SK-N-SH (cell line): Measurements from ENCODE around the gene RCAN3. TPM values are rescaled to one million over a fixed set of nuclear protein-coding genes. Genes with fewer than 3 reads are reported as not detected.
A peak's percentile ranks its signal among the peaks of the same experiment; 100 is the strongest.

Experiments used
- CTCF ChIA-PET: fragments of 300-600, 350-600 bp; formaldehyde crosslinking; extraction: SDS; loops from one replicate; lab custom pipeline; 2021; lab: Yijun Ruan, JAX
- POLR2A ChIA-PET: fragments of 350-600 bp; sonication (Branson Sonifier 250); formaldehyde crosslinking; extraction: SDS; loops from one replicate; lab custom pipeline; 2020; ENCODE audit warnings: antibody characterized with exemption, inconsistent platforms; lab: Yijun Ruan, JAX
- DNase-seq: peaks from one replicate; pipeline ENCODE4 v3.0.0; 2012
- H2AFZ ChIP-seq: fragments of 200-600 bp; sonication (generic); 2 replicates; pipeline ENCODE4 v1.8.1; 2016; ENCODE audit warnings: antibody characterized with exemption, mild to moderate bottlenecking, low read depth
- H3F3A ChIP-seq: fragments of 200-600 bp; sonication (generic); replicated peaks from 2 replicates; pipeline ENCODE3; 2016; ENCODE audit warnings: antibody characterized with exemption, mild to moderate bottlenecking; ENCODE audit not compliant: insufficient read depth
- H3K27ac ChIP-seq, 2 experiments: fragments of 200-500 bp in 1 of 2; fragments of 200-600 bp in 1 of 2; sonication (Bioruptor generic) in 1 of 2; sonication (generic), shearing (Covaris generic) in 1 of 2; 2 replicates each; pipeline versions ENCODE4 v1.5.1 to v1.6.1; 2014 to 2016; ENCODE audit warnings: low read depth in 2 of 2, inconsistent platforms in 1 of 2, low read length in 1 of 2, mild to moderate bottlenecking in 1 of 2, mixed read lengths in 1 of 2
- H3K27me3 ChIP-seq: fragments of 200-600 bp; sonication (generic), shearing (Covaris generic); 2 replicates; pipeline ENCODE4 v1.6.1; 2016; ENCODE audit warnings: mixed run types; ENCODE audit not compliant: insufficient read depth
- H3K36me3 ChIP-seq, 2 experiments: fragments of 200-500 bp in 1 of 2; fragments of 200-600 bp in 1 of 2; sonication (Bioruptor generic) in 1 of 2; sonication (generic) in 1 of 2; replicated peaks in 1 of 2; 2 replicates each; pipeline versions ENCODE3 to v1.5.1; 2014 to 2016; ENCODE audit warnings: low read length in 1 of 2, mild to moderate bottlenecking in 1 of 2; ENCODE audit not compliant: insufficient read depth in 2 of 2, control insufficient read depth in 1 of 2
- H3K4me1 ChIP-seq, 2 experiments: fragments of 200-500 bp in 1 of 2; fragments of 200-600 bp in 1 of 2; sonication (Bioruptor generic) in 1 of 2; sonication (generic), shearing (Covaris generic) in 1 of 2; 2 replicates each; pipeline versions ENCODE4 v1.5.1 to v1.6.1; 2014 to 2016; ENCODE audit warnings: low read depth in 1 of 2, low read length in 1 of 2, mixed run types in 1 of 2; ENCODE audit not compliant: insufficient read depth in 2 of 2, control insufficient read depth in 1 of 2
- H3K4me2 ChIP-seq: fragments of 200-600 bp; sonication (generic), shearing (Covaris generic); 2 replicates; pipeline ENCODE4 v1.6.1; 2017; ENCODE audit warnings: mixed run types
- H3K4me3 ChIP-seq, 2 experiments: fragments of 200-500 bp in 1 of 2; fragments of 200-600 bp in 1 of 2; sonication (Bioruptor generic) in 1 of 2; sonication (generic), shearing (Covaris generic) in 1 of 2; 2 replicates each; pipeline versions ENCODE4 v1.5.1 to v1.8.1; 2014 to 2016; ENCODE audit warnings: low read depth in 2 of 2, inconsistent platforms in 1 of 2, low read length in 1 of 2, mild to moderate bottlenecking in 1 of 2, mixed read lengths in 1 of 2, moderate library complexity in 1 of 2
- H3K79me2 ChIP-seq: fragments of 200-600 bp; sonication (generic); 2 replicates; pipeline ENCODE4 v1.8.1; 2017; ENCODE audit warnings: mild to moderate bottlenecking; ENCODE audit not compliant: insufficient read depth
- H3K9ac ChIP-seq: fragments of 200-600 bp; sonication (generic); 2 replicates; pipeline ENCODE4 v1.6.1; 2017; ENCODE audit warnings: mixed run types
- H3K9me2 ChIP-seq: fragments of 200-600 bp; sonication (generic); 2 replicates; pipeline ENCODE4 v1.6.1; 2017; ENCODE audit warnings: mixed run types
- H3K9me3 ChIP-seq: fragments of 200-600 bp; sonication (generic); 2 replicates; pipeline ENCODE4 v1.6.1; 2017; ENCODE audit warnings: mixed run types, mild to moderate bottlenecking, moderate library complexity
- H4K20me1 ChIP-seq: fragments of 200-600 bp; sonication (generic); 2 replicates; pipeline ENCODE4 v1.6.1; 2017; ENCODE audit warnings: mild to moderate bottlenecking, mixed run types; ENCODE audit not compliant: insufficient read depth
- EP300 ChIP-seq, 2 experiments: IDR thresholded peaks; 2 replicates each; pipeline versions ENCODE4 v1.4.0 to v1.6.1; 2012; ENCODE audit warnings: borderline replicate concordance in 1 of 2, low read depth in 1 of 2, low read length in 1 of 2
- EZH2phosphoT487 ChIP-seq: fragments of 200-600 bp; sonication (generic); IDR thresholded peaks from 2 replicates; pipeline ENCODE4 v1.6.1; 2017; ENCODE audit warnings: low read depth, mixed run types, mild to moderate bottlenecking, antibody characterized with exemption, moderate library complexity, borderline replicate concordance
- JUND ChIP-seq: IDR thresholded peaks from 2 replicates; pipeline ENCODE4 v1.4.0; 2012
- MEF2A ChIP-seq: IDR thresholded peaks from 2 replicates; pipeline ENCODE4 v1.4.0; 2012; ENCODE audit warnings: low read depth, borderline replicate concordance
- NRF1 ChIP-seq: IDR thresholded peaks from 2 replicates; pipeline ENCODE4 v1.6.1; 2012; ENCODE audit warnings: low read depth, mild to moderate bottlenecking, low read length
- RAD21 ChIP-seq: IDR thresholded peaks from 2 replicates; pipeline ENCODE4 v1.6.1; 2012; ENCODE audit warnings: mild to moderate bottlenecking, low read length
- SMC3 ChIP-seq: IDR thresholded peaks from 2 replicates; pipeline ENCODE4 v1.6.1; 2012; ENCODE audit warnings: low read depth, low read length, improper control_type of control experiment
- TAF1 ChIP-seq: IDR thresholded peaks from 2 replicates; pipeline ENCODE4 v1.6.1; 2012; ENCODE audit warnings: low read depth, mild to moderate bottlenecking, low read length, moderate library complexity, borderline replicate concordance
- WGBS: methylation state at CpG from one replicate; pipeline ENCODE4 v1.1.6; 2017; ENCODE audit warnings: low lambda C conversion rate; 5-methylcytosine and 5-hydroxymethylcytosine counted together
- polyA plus RNA-seq, 3 experiments: library from polyadenylated mRNA; depleted of rRNA; stranded (reverse); fragments of >200 nt; gene quantifications; 2 replicates each; pipeline ENCODE4 v1.2.3, GENCODE V29; 2012
- TF ChIP-seq, protein P1 (sequence below): IDR thresholded peaks from 2 replicates; pipeline ENCODE4 v1.4.0; 2012; ENCODE audit warnings: low read depth
- TF ChIP-seq, protein P2 (sequence below): IDR thresholded peaks from 2 replicates; pipeline ENCODE4; 2012
- TF ChIP-seq, protein P3 (sequence below): fragments of 200-600 bp; sonication (generic); IDR thresholded peaks from 2 replicates; pipeline ENCODE4 v1.6.1; 2017; ENCODE audit warnings: antibody characterized with exemption, mild to moderate bottlenecking, moderate library complexity

RCAN3 gene
- polyA plus RNA-seq, 1 of the 3 experiments (the other 2 are of a cell fraction), result 4.8 TPM

DNA sequence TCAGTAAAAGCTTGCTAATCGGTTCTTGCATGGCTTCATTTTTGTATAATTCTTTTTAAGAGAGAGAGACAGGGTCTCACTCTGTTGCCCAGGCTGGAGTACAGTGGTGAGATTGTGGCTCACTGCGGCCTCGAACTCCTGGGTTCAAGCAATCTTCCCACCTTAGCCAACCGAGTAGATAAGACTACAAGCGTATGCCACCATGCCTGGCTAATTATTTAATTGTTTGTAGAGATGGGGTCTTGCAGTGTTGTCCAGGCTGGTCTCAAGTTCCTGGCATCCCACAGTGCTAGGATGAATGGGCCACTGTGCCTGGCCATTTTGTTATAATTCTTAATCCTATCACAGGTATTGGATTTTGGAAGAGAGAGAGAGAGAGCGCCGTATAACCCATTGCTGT lies 23.4 kb downstream of the RCAN3 start:
- H3K27me3 ChIP-seq, result no peaks in the 10 kb centered on the region
- no peak overlapping the region for H3K27ac ChIP-seq
- no peak overlapping the region for H2AFZ ChIP-seq
- WGBS, result 82% methylated on average over 7 of the region's 7 CpGs
- ChIA-PET CTCF (interaction anchor here (0.9 to 2.6 kb wide), 14 partner anchors 9 to 376 kb away, joined by 3 to 24 read pairs (median 6); partner anchors contain the start of gene NIPAL3), POLR2A (no interaction called here)
- no peak overlapping the region for H3K4me2 ChIP-seq
- H3K36me3 ChIP-seq, result peaks cover 0 to 5% of the 10 kb centered on the region in 2 experiments
- no peaks in the 10 kb centered on the region for H3K79me2 ChIP-seq
- no peak for TF ChIP-seq TAF1
- TF ChIP-seq RAD21, result no peak
- TF ChIP-seq EZH2phosphoT487, result no peak
- no peak for DNase-seq
- no peak overlapping the region for H3K4me3 ChIP-seq
- no peaks in the 10 kb centered on the region for H3K9me3 ChIP-seq
- H3F3A ChIP-seq, result no peaks in the 10 kb centered on the region
- no peaks in the 10 kb centered on the region for H4K20me1 ChIP-seq
- H3K4me1 ChIP-seq, result no peaks in the 10 kb centered on the region
- no peak overlapping the region for H3K9ac ChIP-seq
- H3K9me2 ChIP-seq, result no peaks in the 10 kb centered on the region

DNA sequence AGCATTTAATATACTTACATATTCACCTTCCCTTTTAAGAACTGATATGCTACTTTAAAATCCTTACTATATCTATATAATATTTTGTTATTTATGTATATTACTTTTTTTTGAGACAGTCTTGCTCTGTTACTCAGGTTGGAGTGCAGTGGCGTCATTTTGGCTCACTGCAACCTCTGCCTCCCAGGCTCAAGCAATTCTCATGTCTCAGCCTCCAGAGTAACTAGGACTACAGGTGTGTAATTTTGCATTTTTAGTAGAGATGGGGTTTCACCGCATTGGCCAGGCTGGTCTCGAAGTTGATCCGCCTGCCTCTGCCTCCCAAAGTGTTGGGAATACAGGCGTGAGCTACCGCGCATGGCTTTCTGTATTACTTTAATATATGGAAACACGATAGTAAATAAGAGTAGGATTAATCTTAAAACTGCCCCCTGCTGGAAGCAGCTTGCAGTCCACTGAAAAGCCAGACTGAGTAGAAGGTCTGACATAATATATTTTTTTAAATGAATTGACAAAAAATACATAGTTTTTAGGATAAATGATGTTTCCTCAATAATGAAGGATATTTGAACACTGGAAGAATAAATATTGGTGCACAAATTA lies 24.4 kb downstream of the RCAN3 start:
- no peaks in the 10 kb centered on the region for H3K9me3 ChIP-seq
- H3K4me3 ChIP-seq, result no peak overlapping the region; a peak in 1 of 4 replicates
- no peak overlapping the region for H3K9ac ChIP-seq
- H3K4me2 ChIP-seq, result no peak overlapping the region
- 83% methylated on average over 8 of the region's 8 CpGs for WGBS
- no peaks in the 10 kb centered on the region for H3F3A ChIP-seq
- H3K27ac ChIP-seq, result no peak overlapping the region
- H3K4me1 ChIP-seq, result no peaks in the 10 kb centered on the region
- H3K9me2 ChIP-seq, result no peaks in the 10 kb centered on the region
- no peaks in the 10 kb centered on the region for H4K20me1 ChIP-seq
- no peak overlapping the region for H2AFZ ChIP-seq
- H3K79me2 ChIP-seq, result no peaks in the 10 kb centered on the region
- peaks cover 0 to 11% of the 10 kb centered on the region in 2 experiments for H3K36me3 ChIP-seq
- no peaks in the 10 kb centered on the region for H3K27me3 ChIP-seq
- POLR2A ChIA-PET, result no interaction called here
- CTCF ChIA-PET, result interaction anchor here (0.9 to 2.6 kb wide), 19 partner anchors 9 to 328 kb away, joined by 3 to 24 read pairs (median 5); partner anchors contain the start of genes NIPAL3 and RCAN3
- peak; percentile 41 for DNase-seq
- no peak for TF ChIP-seq NRF1
- peak; percentile 48 for TF ChIP-seq RAD21
- TF ChIP-seq, protein P1, sequence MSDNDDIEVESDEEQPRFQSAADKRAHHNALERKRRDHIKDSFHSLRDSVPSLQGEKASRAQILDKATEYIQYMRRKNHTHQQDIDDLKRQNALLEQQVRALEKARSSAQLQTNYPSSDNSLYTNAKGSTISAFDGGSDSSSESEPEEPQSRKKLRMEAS, result no peak
- TF ChIP-seq EP300 (IDR thresholded peaks at IDR 0.05; ENCODE audit: borderline replicate concordance in 1 of 2, low read depth in 1 of 2, low read length in 1 of 2), result no peak
- TF ChIP-seq, protein P2, sequence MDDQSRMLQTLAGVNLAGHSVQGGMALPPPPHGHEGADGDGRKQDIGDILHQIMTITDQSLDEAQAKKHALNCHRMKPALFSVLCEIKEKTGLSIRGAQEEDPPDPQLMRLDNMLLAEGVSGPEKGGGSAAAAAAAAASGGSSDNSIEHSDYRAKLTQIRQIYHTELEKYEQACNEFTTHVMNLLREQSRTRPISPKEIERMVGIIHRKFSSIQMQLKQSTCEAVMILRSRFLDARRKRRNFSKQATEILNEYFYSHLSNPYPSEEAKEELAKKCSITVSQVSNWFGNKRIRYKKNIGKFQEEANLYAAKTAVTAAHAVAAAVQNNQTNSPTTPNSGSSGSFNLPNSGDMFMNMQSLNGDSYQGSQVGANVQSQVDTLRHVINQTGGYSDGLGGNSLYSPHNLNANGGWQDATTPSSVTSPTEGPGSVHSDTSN, result no peak
- TF ChIP-seq SMC3, result peak; percentile 46
- no peak for TF ChIP-seq JUND
- TF ChIP-seq, protein P3, sequence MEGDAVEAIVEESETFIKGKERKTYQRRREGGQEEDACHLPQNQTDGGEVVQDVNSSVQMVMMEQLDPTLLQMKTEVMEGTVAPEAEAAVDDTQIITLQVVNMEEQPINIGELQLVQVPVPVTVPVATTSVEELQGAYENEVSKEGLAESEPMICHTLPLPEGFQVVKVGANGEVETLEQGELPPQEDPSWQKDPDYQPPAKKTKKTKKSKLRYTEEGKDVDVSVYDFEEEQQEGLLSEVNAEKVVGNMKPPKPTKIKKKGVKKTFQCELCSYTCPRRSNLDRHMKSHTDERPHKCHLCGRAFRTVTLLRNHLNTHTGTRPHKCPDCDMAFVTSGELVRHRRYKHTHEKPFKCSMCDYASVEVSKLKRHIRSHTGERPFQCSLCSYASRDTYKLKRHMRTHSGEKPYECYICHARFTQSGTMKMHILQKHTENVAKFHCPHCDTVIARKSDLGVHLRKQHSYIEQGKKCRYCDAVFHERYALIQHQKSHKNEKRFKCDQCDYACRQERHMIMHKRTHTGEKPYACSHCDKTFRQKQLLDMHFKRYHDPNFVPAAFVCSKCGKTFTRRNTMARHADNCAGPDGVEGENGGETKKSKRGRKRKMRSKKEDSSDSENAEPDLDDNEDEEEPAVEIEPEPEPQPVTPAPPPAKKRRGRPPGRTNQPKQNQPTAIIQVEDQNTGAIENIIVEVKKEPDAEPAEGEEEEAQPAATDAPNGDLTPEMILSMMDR, result peak; percentile 69
- no peak for TF ChIP-seq MEF2A
